HL-60 (cell line): ENCODE data around the gene TIAM1.

Source experiments
- DNase-seq, 2 experiments: peaks; one replicate each; pipeline ENCODE4 v3.0.0-alpha.2; 2010 to 2020; ENCODE audit warnings: low read depth in 1 of 2, low spot score in 1 of 2
- H3K27ac ChIP-seq: fragments of 250-450 bp; sonication (Bioruptor Pico); replicated peaks from 2 replicates; pipeline ENCODE4 v1.5.1; 2020; ENCODE audit warnings: mild to moderate bottlenecking, moderate library complexity
- H3K27me3 ChIP-seq: fragments of 250-450 bp; sonication (Bioruptor Pico); 2 replicates; pipeline ENCODE4 v1.5.1; 2021; ENCODE audit warnings: mild to moderate bottlenecking, moderate library complexity; ENCODE audit not compliant: insufficient read depth, poor library complexity, severe bottlenecking
- H3K4me3 ChIP-seq: replicated peaks from 2 replicates; pipeline ENCODE4 v1.5.1; 2011; ENCODE audit warnings: mild to moderate bottlenecking, control low read depth, low read length; ENCODE audit not compliant: insufficient read depth
- CTCF ChIP-seq: IDR thresholded peaks from one replicate; pipeline ENCODE4 v1.5.1; 2011; ENCODE audit warnings: low read length, control low read depth, inconsistent platforms; ENCODE audit not compliant: insufficient read depth
- GABPA ChIP-seq: IDR thresholded peaks from 2 replicates; pipeline ENCODE4 v1.6.1; 2012; ENCODE audit warnings: low read depth
- POLR2AphosphoS5 ChIP-seq: IDR thresholded peaks from 2 replicates; pipeline ENCODE4 v1.6.1; 2012; ENCODE audit warnings: low read depth
- REST ChIP-seq: IDR thresholded peaks from 2 replicates; pipeline ENCODE4 v1.6.1; 2012; ENCODE audit warnings: low read depth; ENCODE audit not compliant: insufficient replicate concordance
- SPI1 ChIP-seq: IDR thresholded peaks from 2 replicates; pipeline ENCODE4 v1.6.1; 2012; ENCODE audit warnings: low read depth, mild to moderate bottlenecking, borderline replicate concordance

The TIAM1 gene

GRCh38 chr21:31218830-31219608 is 125.0 kb downstream of the TIAM1 start:
- H3K27ac ChIP-seq, result no peak overlapping the region
- H3K4me3 ChIP-seq, result no peak overlapping the region
- DNase-seq, result no peak

GRCh38 chr21:31216206-31216605 is 127.9 kb downstream of the TIAM1 start:
- no peak overlapping the region for H3K4me3 ChIP-seq
- TF ChIP-seq REST (no peak), SPI1 (no peak), GABPA (no peak), POLR2AphosphoS5 (no peak), CTCF (no peak)
- DNase-seq, result no peak
- H3K27ac ChIP-seq, result no peak overlapping the region
- H3K27me3 ChIP-seq, result no peaks in the 10 kb centered on the region

More at GRCh38 chr21:31218830-31219608, 125.0 kb downstream of the TIAM1 start:
- no peaks in the 10 kb centered on the region for H3K27me3 ChIP-seq
- TF ChIP-seq SPI1 (no peak), POLR2AphosphoS5 (no peak), CTCF (no peak), REST (no peak), GABPA (no peak)

- Histone ChIP-seq H3K27ac (no peak overlapping the region), H3K27me3 (no peaks in the 10 kb centered on the region), H3K4me3 (no peak overlapping the region)
- DNase-seq, result no peak
- TF ChIP-seq SPI1 (no peak), POLR2AphosphoS5 (no peak)
These were observed 130.3 kb downstream of the TIAM1 start for GRCh38 chr21:31213787-31214186.

DNA sequence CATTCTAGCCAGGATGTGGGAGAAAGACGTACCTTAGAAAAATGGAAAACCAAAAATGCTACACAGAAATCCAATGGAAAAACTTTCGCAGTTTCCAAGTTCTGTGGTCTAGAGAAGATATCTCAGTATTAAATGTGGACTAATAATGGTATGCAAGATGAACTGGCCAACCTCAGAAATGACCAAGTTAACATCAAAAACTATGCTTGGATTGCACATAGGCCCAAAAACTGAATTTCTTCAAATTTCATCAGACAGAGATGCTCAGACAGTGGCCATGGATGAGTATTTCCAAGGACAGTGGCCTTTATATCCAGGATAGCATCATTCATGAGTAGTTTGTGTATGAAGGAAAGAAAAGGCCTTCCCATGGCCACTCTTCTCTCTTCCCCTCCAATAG is 132.2 kb downstream of the TIAM1 start:
- Histone ChIP-seq H3K4me3 (no peak overlapping the region), H3K27me3 (no peaks in the 10 kb centered on the region), H3K27ac (no peak overlapping the region)
- no peak for DNase-seq
- TF ChIP-seq REST (no peak), GABPA (no peak), POLR2AphosphoS5 (no peak), SPI1 (no peak), CTCF (no peak)
